ENCODE data around the gene MEIKIN.

GRCh38 chr5:131994533-131995226 lies 49.2 kb upstream of the MEIKIN start:
- no peak for TF ChIP-seq CTCF (IDR thresholded peaks at IDR 0.05)
- no peak for TF ChIP-seq EZH2phosphoT487 (IDR thresholded peaks at IDR 0.05)
